Mesendoderm (in vitro differentiated cells): ENCODE measurements around the gene DKKL1.

Experiments
- DNase-seq: peaks from one replicate; pipeline ENCODE4 v3.0.0; 2013
- H2AK5ac ChIP-seq: 2 replicates; pipeline ENCODE4 v1.6.1; 2013; ENCODE audit warnings: low read length, inconsistent platforms
- H2BK120ac ChIP-seq: 2 replicates; pipeline ENCODE4 v1.6.1; 2013; ENCODE audit warnings: low read depth, mild to moderate bottlenecking, low read length, moderate library complexity, mixed read lengths
- H2BK15ac ChIP-seq: replicated peaks from 2 replicates; pipeline ENCODE4 v1.6.1; 2013; ENCODE audit warnings: low read depth, mild to moderate bottlenecking, moderate library complexity
- H2BK5ac ChIP-seq: 2 replicates; pipeline ENCODE4 v1.6.1; 2013; ENCODE audit warnings: low read length, inconsistent platforms
- H3K18ac ChIP-seq: 2 replicates; pipeline ENCODE4 v1.6.1; 2013; ENCODE audit warnings: mild to moderate bottlenecking, low read length, mixed read lengths
- H3K23ac ChIP-seq: one replicate; pipeline ENCODE4 v1.6.1; 2013; ENCODE audit warnings: low read length
- H3K27ac ChIP-seq: 2 replicates; pipeline ENCODE4 v1.5.1; 2013; ENCODE audit warnings: low read depth, mild to moderate bottlenecking, inconsistent platforms, low read length, moderate library complexity
- H3K27me3 ChIP-seq: 2 replicates; pipeline ENCODE4 v1.6.1; 2013; ENCODE audit warnings: low read length, control low read depth, mild to moderate bottlenecking, inconsistent platforms; ENCODE audit not compliant: insufficient read depth, poor library complexity
- H3K36me3 ChIP-seq: 2 replicates; pipeline ENCODE4 v1.6.1; 2013; ENCODE audit warnings: low read length, inconsistent platforms; ENCODE audit not compliant: control insufficient read depth, insufficient read depth
- H3K4ac ChIP-seq: one replicate; pipeline ENCODE4 v1.6.1; 2013; ENCODE audit warnings: low read depth, mild to moderate bottlenecking, low read length, moderate library complexity
- H3K4me1 ChIP-seq: 2 replicates; pipeline ENCODE4 v1.6.1; 2013; ENCODE audit warnings: low read depth, low read length, inconsistent platforms; ENCODE audit not compliant: control insufficient read depth
- H3K4me2 ChIP-seq: 2 replicates; pipeline ENCODE4 v1.6.1; 2013; ENCODE audit warnings: low read length
- H3K4me3 ChIP-seq: 2 replicates; pipeline ENCODE4 v1.5.1; 2013; ENCODE audit warnings: mild to moderate bottlenecking, low read length
- H3K56ac ChIP-seq: one replicate; pipeline ENCODE4 v1.6.1; 2013; ENCODE audit warnings: low read length
- H3K79me1 ChIP-seq: 2 replicates; pipeline ENCODE4 v1.6.1; 2013; ENCODE audit warnings: low read length, inconsistent platforms
- H3K79me2 ChIP-seq: 2 replicates; pipeline ENCODE4 v1.6.1; 2013; ENCODE audit warnings: mild to moderate bottlenecking, low read length; ENCODE audit not compliant: control insufficient read depth, insufficient read depth
- H3K9ac ChIP-seq: 2 replicates; pipeline ENCODE4 v1.6.1; 2013; ENCODE audit warnings: low read length, inconsistent platforms
- H4K5ac ChIP-seq: one replicate; pipeline ENCODE4 v1.6.1; 2013; ENCODE audit warnings: low read length
- H4K8ac ChIP-seq: one replicate; pipeline ENCODE4 v1.6.1; 2013; ENCODE audit warnings: low read depth, mild to moderate bottlenecking, control low read depth, low read length, moderate library complexity
- WGBS: extraction: QIAGEN DNeasy Blood & Tissue Kit; methylation state at CpG from one replicate; pipeline ENCODE4 v1.1.7; 2013; ENCODE audit warnings: low lambda C conversion rate, missing lambda C conversion rate; ENCODE audit not compliant: insufficient coverage; ENCODE audit errors: extremely low coverage; 5-methylcytosine and 5-hydroxymethylcytosine counted together

The DKKL1 gene

DNA sequence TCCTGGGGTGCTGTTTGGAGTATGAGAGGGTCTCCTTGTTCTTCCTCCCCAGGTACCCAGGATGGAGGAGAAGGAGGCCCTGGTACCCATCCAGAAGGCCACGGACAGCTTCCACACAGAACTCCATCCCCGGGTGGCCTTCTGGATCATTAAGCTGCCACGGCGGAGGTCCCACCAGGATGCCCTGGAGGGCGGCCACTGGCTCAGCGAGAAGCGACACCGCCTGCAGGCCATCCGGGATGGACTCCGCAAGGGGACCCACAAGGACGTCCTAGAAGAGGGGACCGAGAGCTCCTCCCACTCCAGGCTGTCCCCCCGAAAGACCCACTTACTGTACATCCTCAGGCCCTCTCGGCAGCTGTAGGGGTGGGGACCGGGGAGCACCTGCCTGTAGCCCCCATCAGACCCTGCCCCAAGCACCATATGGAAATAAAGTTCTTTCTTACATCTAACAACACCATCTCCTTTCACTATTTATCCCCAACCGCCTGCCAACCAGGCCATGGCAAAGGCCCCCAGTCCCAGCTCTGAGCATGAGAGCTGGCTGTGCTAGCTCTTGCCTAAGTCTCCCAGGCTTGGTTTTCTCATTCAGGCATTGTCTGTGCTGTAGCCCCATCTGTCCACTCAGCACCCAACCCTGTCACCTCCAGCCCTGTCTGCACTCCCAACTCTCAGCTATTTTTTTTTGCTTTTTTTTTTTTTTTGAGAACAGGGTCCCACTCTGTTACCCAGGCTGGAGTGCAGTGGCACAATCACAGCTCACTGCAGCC, 11.2 kb downstream of the DKKL1 start:
- no peak overlapping the region for H3K9ac ChIP-seq
- H3K56ac ChIP-seq: no peak overlapping the region

DNA sequence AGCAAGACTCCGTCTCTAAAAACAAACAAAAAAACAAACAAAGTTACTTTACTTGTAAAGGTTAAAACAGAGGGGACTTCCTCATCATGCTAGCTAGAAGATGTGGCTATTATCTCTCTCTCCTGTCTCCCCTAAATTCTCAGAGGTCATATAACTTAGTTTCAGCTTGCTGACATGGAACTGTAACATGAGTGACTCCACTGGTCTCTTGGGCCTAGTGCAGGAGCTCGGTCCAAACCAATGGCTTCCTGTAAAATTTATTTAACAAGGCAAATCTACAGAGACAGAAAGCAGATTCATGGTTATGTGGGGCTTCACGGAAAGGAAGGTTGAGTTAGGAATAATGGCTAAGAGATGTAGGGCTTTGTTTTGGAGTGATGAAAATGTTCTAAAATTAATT, 14.8 kb downstream of the DKKL1 start:
- H3K36me3 ChIP-seq: no peaks in the 10 kb centered on the region
- no peak overlapping the region for H2BK15ac ChIP-seq
- H3K4me3 ChIP-seq: no peak overlapping the region
- H3K9ac ChIP-seq: no peak overlapping the region
- H2BK5ac ChIP-seq: no peak overlapping the region
- no peaks in the 10 kb centered on the region for H3K4me1 ChIP-seq
- H3K4me2 ChIP-seq: no peak overlapping the region
- no CpG with 5 or more reads among the region's 3 CpGs for WGBS
- no peaks in the 10 kb centered on the region for H3K79me2 ChIP-seq
- no peak for DNase-seq
- no peak overlapping the region for H3K23ac ChIP-seq
- H4K5ac ChIP-seq: no peak overlapping the region
- H3K27me3 ChIP-seq: no peaks in the 10 kb centered on the region
- H2AK5ac ChIP-seq: no peak overlapping the region
- no peak overlapping the region for H3K56ac ChIP-seq
- H2BK120ac ChIP-seq: no peak overlapping the region
- no peak overlapping the region for H3K18ac ChIP-seq
- H3K79me1 ChIP-seq: no peaks in the 10 kb centered on the region
- H3K4ac ChIP-seq: no peak overlapping the region
- H4K8ac ChIP-seq: no peak overlapping the region
- H3K27ac ChIP-seq: no peak overlapping the region

More for the DNA sequence above, 11.2 kb downstream of the DKKL1 start:
- no peak for DNase-seq
- Histone ChIP-seq H4K5ac (no peak overlapping the region), H3K4me2 (no peak overlapping the region), H3K27ac (no peak overlapping the region), H3K79me1 (no peaks in the 10 kb centered on the region), H3K4me1 (no peaks in the 10 kb centered on the region), H3K18ac (no peak overlapping the region), H3K27me3 (no peaks in the 10 kb centered on the region), H3K36me3 (no peaks in the 10 kb centered on the region), H3K4me3 (no peak overlapping the region), H2AK5ac (no peak overlapping the region), H3K79me2 (no peaks in the 10 kb centered on the region), H2BK5ac (no peak overlapping the region), H2BK15ac (no peak overlapping the region), H4K8ac (no peak overlapping the region), H2BK120ac (no peak overlapping the region), H3K4ac (no peak overlapping the region), H3K23ac (no peak overlapping the region)
- no CpG with 5 or more reads among the region's 16 CpGs for WGBS

DNA sequence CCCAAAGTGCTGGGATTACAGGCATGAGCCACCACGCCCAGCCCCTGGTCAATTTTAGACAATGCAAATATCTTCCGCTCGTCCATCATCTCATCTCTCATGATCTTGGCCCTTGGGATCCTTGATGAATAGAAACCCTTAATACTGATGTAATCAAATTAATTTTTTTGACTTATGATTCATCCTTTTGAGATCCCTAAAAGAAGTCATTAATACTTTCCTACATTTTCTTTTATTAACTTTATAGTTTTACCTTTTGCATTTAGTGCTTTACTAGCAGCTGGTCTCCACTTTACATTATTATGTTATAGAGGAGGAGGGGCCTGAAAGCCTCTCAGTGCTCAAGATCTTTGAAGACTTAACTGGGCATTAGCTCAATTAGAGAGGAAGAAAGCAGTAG, 16.7 kb downstream of the DKKL1 start:
- Histone ChIP-seq H4K5ac (no peak overlapping the region), H3K79me1 (no peaks in the 10 kb centered on the region), H2BK15ac (no peak overlapping the region), H3K4me2 (no peak overlapping the region), H3K79me2 (no peaks in the 10 kb centered on the region), H3K27me3 (no peaks in the 10 kb centered on the region), H3K4me1 (no peaks in the 10 kb centered on the region), H3K56ac (no peak overlapping the region), H2AK5ac (no peak overlapping the region), H2BK5ac (no peak overlapping the region), H4K8ac (no peak overlapping the region), H3K4me3 (no peak overlapping the region), H3K23ac (no peak overlapping the region), H3K4ac (no peak overlapping the region), H3K36me3 (no peaks in the 10 kb centered on the region), H3K18ac (no peak overlapping the region), H3K9ac (no peak overlapping the region), H2BK120ac (no peak overlapping the region), H3K27ac (no peak overlapping the region)
- WGBS: no CpG with 5 or more reads among the region's 3 CpGs
- no peak for DNase-seq

DNA sequence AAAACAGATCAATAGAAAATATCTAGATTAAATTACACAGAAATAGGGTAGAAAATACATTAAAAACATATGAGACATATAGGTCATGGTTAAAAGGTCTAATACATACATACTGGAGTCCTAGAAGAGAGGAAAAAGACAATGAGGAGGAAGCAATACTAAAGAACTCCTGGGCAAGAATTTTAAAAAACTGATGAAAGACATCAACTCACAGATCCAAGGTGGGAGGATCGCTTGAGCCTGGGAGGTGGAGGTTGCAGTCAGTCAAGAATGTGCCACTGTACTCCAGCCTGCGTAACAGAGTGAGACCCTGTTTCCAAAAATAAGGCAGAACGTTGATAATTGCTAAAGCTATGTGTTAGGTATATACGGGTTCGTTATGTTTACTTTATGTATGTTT, 19.0 kb downstream of the DKKL1 start:
- Histone ChIP-seq H4K8ac (no peak overlapping the region), H2BK120ac (no peak overlapping the region), H3K27ac (no peak overlapping the region), H3K27me3 (no peaks in the 10 kb centered on the region), H3K4me1 (no peaks in the 10 kb centered on the region), H3K79me2 (no peaks in the 10 kb centered on the region), H2BK15ac (no peak overlapping the region), H4K5ac (no peak overlapping the region), H2BK5ac (no peak overlapping the region), H3K36me3 (no peaks in the 10 kb centered on the region), H3K23ac (no peak overlapping the region), H3K4me3 (no peak overlapping the region), H3K9ac (no peak overlapping the region), H3K4me2 (no peak overlapping the region), H3K4ac (no peak overlapping the region), H3K79me1 (no peaks in the 10 kb centered on the region), H2AK5ac (no peak overlapping the region), H3K18ac (no peak overlapping the region), H3K56ac (no peak overlapping the region)
- no CpG with 5 or more reads among the region's 5 CpGs for WGBS
- DNase-seq: no peak

DNA sequence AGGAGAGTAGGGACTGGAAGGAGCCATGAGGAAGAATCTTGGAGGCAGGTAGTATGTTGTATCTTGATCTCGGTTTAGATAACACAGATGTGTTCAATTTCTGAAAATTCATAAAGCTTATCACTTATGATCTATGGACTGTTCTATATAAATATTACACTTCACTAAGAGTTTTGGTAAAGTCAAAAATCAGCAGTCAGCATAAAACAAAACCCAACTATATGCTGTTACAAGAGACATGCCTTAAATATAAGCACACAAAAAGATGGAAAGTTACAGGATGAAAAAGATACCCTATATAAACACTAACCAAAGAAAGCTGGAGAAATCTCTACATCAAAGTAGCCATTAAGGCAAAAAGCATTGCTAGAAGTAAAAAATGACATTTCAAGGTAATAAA, 19.9 kb downstream of the DKKL1 start:
- no peaks in the 10 kb centered on the region for H3K79me1 ChIP-seq

DNA sequence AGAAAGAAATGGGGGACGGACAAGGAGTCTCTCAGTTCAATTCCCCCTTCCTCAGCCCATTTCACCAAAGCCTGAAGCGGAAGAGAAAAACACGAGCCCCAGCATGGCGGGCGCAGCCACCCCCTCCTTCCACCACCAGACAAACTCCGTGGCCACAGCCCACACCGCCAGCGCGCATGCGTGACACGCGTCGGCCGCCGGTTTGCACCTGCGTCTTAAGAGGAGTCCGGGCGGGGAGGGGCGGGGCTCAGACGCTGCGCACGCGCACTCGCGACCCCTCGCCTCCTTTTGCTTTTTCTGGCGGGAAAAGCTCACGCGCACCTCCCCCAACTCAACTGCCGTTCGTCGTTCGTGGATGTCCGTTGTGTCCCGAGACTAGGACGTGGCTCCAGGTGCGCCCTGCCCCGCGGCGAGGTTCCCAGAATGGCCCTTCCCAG, 24.3 kb downstream of the DKKL1 start, which contains the start of gene KASH5:
Gene KASH5, plus strand, starts transcription at position 314 of the 437 bp plus-strand sequence. CDS start 2,635 bp downstream, outside the sequence.
- no peak within 1 kb of the TSS for H2BK5ac ChIP-seq
- H3K4me1 ChIP-seq: no peaks in the 10 kb centered on the region
- H3K79me1 ChIP-seq: no peaks in the 10 kb centered on the region
- H3K27ac ChIP-seq: no peak within 1 kb of the TSS
- no peak within 1 kb of the TSS for H3K9ac ChIP-seq
- no peaks in the 10 kb centered on the region for H3K79me2 ChIP-seq
- H3K18ac ChIP-seq: no peak within 1 kb of the TSS
- H3K23ac ChIP-seq: no peak within 1 kb of the TSS
- no CpG with 5 or more reads among the region's 40 CpGs for WGBS
- H3K36me3 ChIP-seq: no peaks in the 10 kb centered on the region
- H3K27me3 ChIP-seq: no peaks in the 10 kb centered on the region
- H3K4me3 ChIP-seq: no peak within 1 kb of the TSS
- H3K4ac ChIP-seq: no peak within 1 kb of the TSS
- no peak within 1 kb of the TSS for H2BK120ac ChIP-seq
- H3K4me2 ChIP-seq: no peak within 1 kb of the TSS
- no peak within 1 kb of the TSS for H4K8ac ChIP-seq
- no peak within 1 kb of the TSS for H2AK5ac ChIP-seq
- no peak within 1 kb of the TSS for H4K5ac ChIP-seq
- no peak within 1 kb of the TSS for H3K56ac ChIP-seq
- H2BK15ac ChIP-seq: no peak within 1 kb of the TSS
- no peak for DNase-seq

More for the DNA sequence above, 19.9 kb downstream of the DKKL1 start:
- DNase-seq: no peak
- no peak overlapping the region for H2AK5ac ChIP-seq
- no peak overlapping the region for H3K23ac ChIP-seq
- H2BK120ac ChIP-seq: no peak overlapping the region
- H3K4me2 ChIP-seq: no peak overlapping the region
- no peak overlapping the region for H3K27ac ChIP-seq
- no peaks in the 10 kb centered on the region for H3K79me2 ChIP-seq
- H4K8ac ChIP-seq: no peak overlapping the region
- H3K9ac ChIP-seq: no peak overlapping the region
- no peak overlapping the region for H3K4ac ChIP-seq
- H3K56ac ChIP-seq: no peak overlapping the region
- H2BK5ac ChIP-seq: no peak overlapping the region
- H3K27me3 ChIP-seq: no peaks in the 10 kb centered on the region
- no peak overlapping the region for H2BK15ac ChIP-seq
- H3K18ac ChIP-seq: no peak overlapping the region
- no peaks in the 10 kb centered on the region for H3K4me1 ChIP-seq
- no peak overlapping the region for H4K5ac ChIP-seq
- H3K36me3 ChIP-seq: no peaks in the 10 kb centered on the region
- H3K4me3 ChIP-seq: no peak overlapping the region
- no CpG with 5 or more reads among the region's 1 CpG for WGBS
